HG03460 (cell line): ENCODE results near the gene PRKCE.

Experiments used
- ATAC-seq: cut with Tn5 transposase; IDR thresholded peaks from one replicate; pipeline ENCODE4 v1.9.1; 2021; ENCODE audit not compliant: unreplicated experiment

The PRKCE gene

DNA sequence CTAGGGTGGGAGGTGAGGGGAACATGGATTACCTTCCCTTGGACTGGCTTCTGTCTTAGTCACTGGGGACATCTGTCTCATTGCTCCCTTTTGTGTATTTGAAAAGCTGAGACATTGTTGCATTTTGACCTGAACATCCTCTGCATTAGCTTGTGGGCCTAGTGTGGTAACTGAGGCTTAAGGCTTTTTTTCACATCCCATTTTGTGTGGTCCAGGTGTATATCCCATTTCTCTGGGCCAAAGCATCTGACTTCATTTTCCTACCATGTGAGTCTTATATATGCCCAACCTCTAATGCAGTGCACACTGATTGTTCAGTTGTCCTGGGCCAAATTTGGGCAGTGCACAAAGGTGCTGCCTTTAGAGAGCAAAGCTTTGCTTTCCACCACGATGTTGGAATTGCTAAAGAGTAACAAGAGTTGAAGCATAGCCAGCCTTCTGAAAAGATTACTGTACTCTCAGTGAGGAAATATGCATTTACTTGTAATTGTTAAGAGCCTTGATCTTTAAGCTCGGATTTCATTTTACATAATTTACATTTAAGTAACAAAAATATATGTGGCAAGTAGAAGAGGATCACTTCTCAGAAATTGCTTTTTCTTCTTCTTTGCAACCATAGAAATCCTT is 13.3 kb downstream of the PRKCE start:
- ATAC-seq, result peak; percentile 50

- no peak for ATAC-seq
Measured at GRCh38 chr2:45668509-45668908, 17.0 kb downstream of the PRKCE start.

- ATAC-seq, result no peak
Measured at GRCh38 chr2:45669032-45669486, 17.6 kb downstream of the PRKCE start.

DNA sequence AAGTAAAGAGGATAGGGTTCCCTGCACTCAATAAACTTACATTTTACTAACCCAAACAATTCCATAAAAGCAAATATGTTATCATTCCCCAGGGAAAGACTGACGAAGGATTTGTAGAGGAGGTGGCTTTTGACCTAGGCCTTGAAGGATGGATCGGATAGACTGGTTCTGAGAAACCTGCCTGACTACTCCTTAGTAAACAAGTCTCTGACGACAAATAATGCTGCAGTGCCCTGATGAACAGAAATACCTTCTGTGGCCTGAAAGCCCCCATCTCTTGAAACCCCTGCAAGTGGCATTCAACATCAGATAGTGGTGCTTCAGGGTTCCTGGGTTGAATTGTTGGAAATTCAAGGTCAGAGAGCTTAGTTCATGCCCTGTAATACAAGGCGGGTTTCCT is 19.2 kb downstream of the PRKCE start:
- no peak for ATAC-seq

DNA sequence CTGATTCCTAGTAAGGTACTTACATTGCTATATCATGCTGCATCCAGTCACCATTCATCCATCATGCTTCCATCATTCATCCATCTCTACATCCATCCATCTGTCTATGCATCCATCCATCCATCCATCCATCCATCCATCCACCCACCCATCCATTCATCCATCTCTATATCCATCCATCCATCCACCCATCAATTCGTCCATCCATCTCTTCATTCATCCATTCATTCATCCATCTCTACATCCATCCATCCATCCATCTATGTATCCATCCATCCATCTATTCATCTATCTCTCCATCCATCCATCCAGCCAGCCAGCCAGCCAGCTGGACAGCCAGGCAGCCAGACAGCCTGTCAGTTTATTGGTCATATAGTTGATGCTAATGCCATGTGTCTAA is 20.7 kb downstream of the PRKCE start:
- no peak for ATAC-seq

DNA sequence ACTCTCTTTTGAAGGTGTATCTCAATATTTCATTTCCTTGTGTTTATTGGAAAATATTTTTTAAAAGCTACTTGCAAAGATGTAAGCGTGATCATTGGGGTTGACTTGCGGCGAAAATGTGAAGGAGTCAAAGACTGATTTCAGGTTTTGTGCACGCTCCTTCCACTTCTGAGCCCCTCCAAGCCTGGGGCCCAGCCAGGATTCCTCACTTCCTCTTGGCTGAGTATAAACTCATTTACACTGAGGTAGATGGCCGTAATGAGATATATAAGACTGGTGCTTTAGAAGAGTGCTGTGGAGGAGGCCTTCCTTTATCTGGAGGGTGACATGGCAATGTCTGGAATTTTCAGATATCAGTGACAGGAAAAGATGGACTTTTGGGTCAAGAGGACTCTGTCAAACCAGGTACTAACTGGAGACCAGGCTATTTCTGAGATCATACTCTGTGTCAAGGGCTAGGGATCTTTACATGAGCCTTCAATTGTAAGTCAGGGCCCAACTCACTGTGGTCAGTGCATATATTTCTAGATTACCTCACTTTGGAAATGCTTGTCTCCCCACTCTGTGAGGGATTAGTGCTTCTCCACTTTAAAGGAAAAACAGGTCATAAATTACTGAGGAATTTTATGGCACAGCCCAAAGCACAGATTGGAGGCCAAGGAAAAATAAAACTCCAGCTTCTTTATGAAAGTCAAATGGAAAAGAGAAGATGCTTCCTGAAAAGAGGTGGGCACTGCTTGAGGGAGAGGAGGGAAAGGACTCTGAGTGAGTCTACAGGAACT is 22.8 kb downstream of the PRKCE start:
- ATAC-seq, result no peak

DNA sequence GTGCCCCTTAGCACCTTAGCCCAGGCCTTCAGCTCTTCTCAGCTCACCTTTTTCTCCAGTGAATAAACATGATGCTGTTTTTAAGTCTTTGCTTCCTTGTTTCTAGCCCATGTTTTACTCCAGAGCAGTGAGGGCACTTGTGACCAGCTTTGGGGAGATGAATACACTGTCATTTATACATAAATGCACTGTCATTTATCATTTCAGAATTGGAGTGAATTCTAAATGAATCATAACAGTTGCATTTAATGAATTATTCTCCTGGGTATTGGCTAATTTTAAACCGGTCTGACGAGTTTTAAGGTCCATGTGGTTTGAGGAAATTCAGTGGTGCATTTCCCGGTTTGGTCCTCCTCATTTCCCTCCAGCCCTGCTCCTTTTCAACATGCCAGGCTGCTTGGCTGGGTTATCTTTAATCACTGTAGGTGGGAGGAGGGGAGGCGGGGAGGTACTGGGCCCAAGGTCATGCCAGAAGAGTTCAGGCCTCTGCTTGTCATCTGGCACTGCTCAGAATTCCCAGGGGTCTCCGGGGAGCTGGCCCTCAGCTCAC is 23.9 kb downstream of the PRKCE start:
- no peak for ATAC-seq

DNA sequence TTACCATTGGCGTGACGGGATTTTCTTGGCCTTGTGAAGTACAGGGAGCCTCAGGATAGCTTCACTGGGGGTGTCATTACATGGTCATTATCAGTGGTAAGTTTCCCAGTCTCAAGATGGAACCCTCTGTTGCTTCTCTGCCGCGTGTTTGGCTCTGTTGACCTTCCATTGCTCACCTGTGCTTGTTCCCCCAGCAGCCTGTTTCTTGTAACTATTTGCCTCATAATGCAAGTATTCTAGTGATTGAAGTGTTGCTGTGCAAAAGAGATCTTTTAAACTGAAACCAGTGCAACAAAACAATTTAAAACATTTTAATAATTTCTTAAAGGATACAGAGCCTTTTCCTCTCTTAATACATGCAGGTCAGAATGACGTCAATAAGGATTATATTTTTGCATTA is 24.6 kb downstream of the PRKCE start:
- no peak for ATAC-seq

GRCh38 chr2:45678791-45679348 is 27.4 kb downstream of the PRKCE start:
- no peak for ATAC-seq

DNA sequence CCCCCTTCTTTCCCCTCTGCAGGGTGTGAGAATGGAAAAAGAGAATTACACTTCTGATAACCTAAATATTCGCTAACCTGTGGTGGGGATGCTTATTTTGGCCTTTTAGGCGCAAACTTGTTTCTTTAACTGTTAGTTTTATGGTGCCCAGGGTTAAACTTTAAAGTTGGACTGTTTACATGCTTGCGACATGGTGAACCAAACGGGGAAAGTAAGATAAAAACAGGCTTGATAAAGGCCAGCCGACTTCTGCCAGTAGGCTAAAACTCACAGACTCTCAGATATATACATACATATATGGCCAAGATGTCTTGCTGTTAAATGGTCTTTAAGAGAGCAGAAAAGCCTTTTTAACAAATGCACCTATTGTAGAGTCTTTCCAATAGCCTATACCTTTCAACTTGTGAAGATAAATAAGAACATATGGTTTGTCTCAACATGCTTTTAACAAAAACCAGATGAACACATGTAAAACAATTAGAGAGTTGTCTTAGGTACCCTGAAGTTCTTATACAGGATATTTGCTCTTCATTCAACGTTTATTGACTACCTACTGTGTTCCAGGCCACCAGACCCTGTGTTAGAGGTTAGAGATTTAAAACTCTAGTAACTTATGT is 29.0 kb downstream of the PRKCE start:
- ATAC-seq, result no peak

DNA sequence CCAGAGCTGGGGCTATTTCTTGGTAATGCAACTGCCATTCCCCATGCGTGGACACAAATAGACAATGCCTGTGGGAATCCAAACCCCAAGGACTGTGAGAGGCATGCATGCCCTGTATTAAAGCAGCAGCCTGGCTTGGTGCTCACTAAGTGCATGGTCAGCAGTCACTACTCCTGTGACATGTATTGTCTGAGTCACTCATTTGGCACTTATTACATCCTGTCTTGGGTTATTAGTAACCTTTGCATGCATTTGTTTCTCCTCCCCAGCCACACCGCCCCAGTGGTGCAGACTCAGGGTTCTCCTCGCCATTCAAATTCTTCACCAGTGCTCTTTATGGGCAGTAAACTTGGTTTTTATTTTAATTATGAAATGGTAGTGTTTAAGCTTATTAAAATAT is 30.2 kb downstream of the PRKCE start:
- ATAC-seq, result peak; percentile 90

- no peak for ATAC-seq
Measured at GRCh38 chr2:45683292-45683691, 31.8 kb downstream of the PRKCE start.

DNA sequence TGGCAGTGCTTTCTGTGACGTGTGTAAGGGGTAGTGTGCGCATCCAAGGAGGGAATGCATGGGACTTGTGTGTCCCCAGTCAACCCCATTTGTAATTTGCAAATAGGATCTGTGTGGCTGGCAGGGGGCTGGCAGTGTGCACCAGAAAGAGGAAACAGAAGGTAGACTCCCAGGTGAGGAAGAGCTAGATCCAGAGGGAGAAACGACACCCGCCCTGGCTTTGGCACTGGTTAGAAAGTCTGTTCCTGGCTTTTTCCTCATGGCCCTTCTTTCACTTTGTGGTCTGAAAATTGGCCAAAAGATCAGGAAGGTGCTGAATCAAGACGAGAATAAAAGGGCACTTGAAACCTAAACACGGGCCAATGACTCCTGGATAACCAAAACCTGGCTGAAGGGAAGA is 33.3 kb downstream of the PRKCE start:
- ATAC-seq, result no peak

DNA sequence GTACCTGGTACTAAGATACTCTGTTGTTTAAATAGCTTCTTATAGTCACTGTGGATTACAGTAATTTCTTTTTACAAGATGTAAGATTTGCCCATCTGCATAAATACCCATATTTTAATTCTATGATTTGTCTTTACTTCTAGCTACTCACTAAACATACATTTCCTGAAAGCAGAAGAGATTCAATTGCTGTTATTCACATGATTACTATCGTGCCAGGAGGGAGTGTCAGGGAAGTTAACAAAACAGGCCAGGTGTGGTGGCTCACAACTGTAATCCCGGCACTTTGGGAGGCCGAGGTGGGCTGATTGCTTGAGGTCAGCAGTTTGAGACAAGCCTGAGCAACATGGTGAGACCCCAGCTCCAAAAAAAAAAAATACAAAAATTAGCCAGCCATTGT is 33.8 kb downstream of the PRKCE start:
- ATAC-seq, result no peak

- no peak for ATAC-seq
Measured at GRCh38 chr2:45687964-45688363, 36.5 kb downstream of the PRKCE start.

DNA sequence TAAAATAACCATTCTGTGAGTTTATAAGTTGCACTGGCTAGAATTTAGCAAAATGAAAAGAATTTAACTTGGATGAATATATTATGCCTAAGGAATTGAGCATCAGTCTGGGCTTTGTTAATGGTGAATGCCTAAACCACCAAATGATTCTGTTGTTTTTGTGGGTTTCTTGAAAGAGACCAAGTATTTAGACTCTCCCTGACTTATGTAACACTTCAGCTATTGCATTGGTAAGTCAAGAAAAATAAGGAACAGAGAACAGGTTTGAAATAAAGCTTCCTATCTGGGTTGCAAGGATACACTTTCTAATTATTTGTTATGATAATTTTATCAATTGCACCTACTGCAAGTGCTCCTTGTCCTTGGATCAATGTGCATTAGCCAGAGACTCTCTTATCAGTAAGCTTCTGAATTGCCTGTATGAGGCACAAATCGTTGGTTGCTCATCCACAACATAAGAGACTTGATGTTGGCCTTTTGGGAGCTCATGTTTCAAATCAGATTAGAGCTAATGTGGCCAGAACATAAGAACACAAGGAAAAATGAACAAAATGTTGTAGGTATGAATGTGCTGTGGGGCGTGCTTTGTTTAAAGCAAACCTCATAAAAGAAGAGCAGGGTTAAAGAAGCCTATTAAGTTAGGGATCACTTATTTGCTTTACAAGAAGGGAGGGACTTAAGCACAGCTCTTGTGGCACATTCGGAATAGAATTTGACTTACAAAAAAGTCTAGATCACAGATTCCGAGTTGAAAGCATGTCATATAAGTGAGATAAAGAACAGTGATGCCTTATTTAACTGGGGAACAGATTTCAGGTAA is 37.2 kb downstream of the PRKCE start:
- ATAC-seq, result no peak

GRCh38 chr2:45690231-45690630 is 38.8 kb downstream of the PRKCE start:
- no peak for ATAC-seq

GRCh38 chr2:45691171-45691999 is 39.9 kb downstream of the PRKCE start:
- peak; percentile 67 for ATAC-seq

DNA sequence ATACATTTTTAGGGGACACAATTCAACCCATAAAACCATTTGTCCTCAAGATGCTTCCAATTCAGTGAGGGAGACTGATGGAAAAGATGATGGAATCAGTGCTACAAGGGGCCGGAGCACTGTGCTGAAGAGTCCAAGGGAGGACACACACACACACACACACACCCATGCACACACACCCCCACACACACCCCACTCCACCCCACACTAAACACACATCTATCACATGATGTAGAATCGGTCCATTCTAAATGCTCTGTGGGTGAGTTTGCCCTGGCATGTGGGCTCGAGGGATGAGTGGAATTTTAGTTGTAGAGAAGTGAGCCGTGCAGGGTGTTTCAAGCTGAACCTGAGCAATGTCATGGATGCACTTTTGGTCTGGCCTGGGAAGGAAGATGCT is 41.1 kb downstream of the PRKCE start:
- no peak for ATAC-seq

DNA sequence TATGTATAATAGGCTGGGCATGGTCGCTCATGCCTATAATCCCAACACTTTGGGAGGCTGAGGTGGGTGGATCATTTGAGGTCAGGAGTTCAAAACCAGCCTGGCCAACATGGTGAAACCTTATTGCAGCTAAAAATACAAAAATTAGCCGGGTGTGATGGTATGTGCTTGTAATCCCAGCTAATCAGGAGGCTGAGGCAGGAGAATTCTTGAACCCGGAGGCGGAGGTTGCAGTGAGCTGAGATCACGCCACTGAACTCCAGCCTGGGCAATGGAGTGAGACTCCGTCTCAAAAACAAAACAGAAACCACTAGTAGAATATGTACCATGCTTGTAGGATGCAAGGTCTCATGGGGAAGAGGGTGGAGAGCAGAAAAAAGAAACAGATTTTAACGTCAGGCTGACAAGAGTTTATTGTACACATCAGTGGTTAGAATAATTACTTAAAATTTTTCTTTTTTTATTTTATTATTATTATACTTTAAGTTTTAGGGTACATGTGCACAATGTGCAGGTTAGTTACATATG is 44.1 kb downstream of the PRKCE start:
- peak; percentile 44 for ATAC-seq
